MM.1S (cell line): Measurements from ENCODE around the gene SKIDA1.

Experiments
- DNase-seq: peaks from one replicate; pipeline ENCODE4 v3.0.0-alpha.2; 2015
- H2AFZ ChIP-seq: fragments of 300-600 bp; sonication (generic); 2 replicates; pipeline ENCODE4 v1.6.0; 2016; ENCODE audit warnings: antibody characterized with exemption, low read length
- H3F3A ChIP-seq: fragments of 300-600 bp; sonication (generic); 2 replicates; pipeline ENCODE4 v1.6.1; 2016; ENCODE audit warnings: mild to moderate bottlenecking, antibody characterized with exemption, low read length, moderate library complexity, mixed read lengths; ENCODE audit not compliant: insufficient read depth
- H3K27ac ChIP-seq: fragments of 300-600 bp; sonication (generic); 2 replicates; pipeline ENCODE4 v1.5.1; 2016; ENCODE audit warnings: mild to moderate bottlenecking, low read length
- H3K27me3 ChIP-seq: fragments of 300-600 bp; sonication (generic); replicated peaks from 2 replicates; pipeline ENCODE4 v1.6.0; 2016; ENCODE audit warnings: low read length; ENCODE audit not compliant: insufficient read depth
- H3K36me3 ChIP-seq: fragments of 300-600 bp; sonication (generic); replicated peaks from 2 replicates; pipeline ENCODE4 v1.6.1; 2016; ENCODE audit warnings: mild to moderate bottlenecking, low read length, mixed read lengths; ENCODE audit not compliant: insufficient read depth
- H3K4me1 ChIP-seq: fragments of 300-600 bp; sonication (generic); 2 replicates; pipeline ENCODE4 v1.6.1; 2016; ENCODE audit warnings: low read length, mixed read lengths
- H3K4me2 ChIP-seq: fragments of 300-600 bp; sonication (generic); 2 replicates; pipeline ENCODE4 v1.6.0; 2016; ENCODE audit warnings: low read depth, low read length
- H3K4me3 ChIP-seq: fragments of 300-600 bp; sonication (generic); 2 replicates; pipeline ENCODE4 v1.5.1; 2016; ENCODE audit warnings: low read length, mixed read lengths
- H3K79me2 ChIP-seq: fragments of 300-600 bp; sonication (generic); 2 replicates; pipeline ENCODE4 v1.6.1; 2016; ENCODE audit warnings: mixed run types, low read length, mixed read lengths
- H3K9ac ChIP-seq: fragments of 300-600 bp; sonication (generic); 2 replicates; pipeline ENCODE4 v1.6.1; 2016; ENCODE audit warnings: low read length, mixed read lengths
- H3K9me2 ChIP-seq: fragments of 300-600 bp; sonication (generic); replicated peaks from 2 replicates; pipeline ENCODE4 v1.6.1; 2016; ENCODE audit warnings: mild to moderate bottlenecking, low read length, mixed read lengths; ENCODE audit not compliant: insufficient read depth
- H3K9me3 ChIP-seq: fragments of 300-600 bp; sonication (generic); replicated peaks from 2 replicates; pipeline ENCODE4 v1.6.1; 2016; ENCODE audit warnings: mild to moderate bottlenecking, low read length, mixed read lengths; ENCODE audit not compliant: insufficient read depth
- H4K20me1 ChIP-seq: fragments of 300-600 bp; sonication (generic); 2 replicates; pipeline ENCODE4 v1.6.1; 2016; ENCODE audit warnings: mild to moderate bottlenecking, low read length, moderate library complexity, mixed read lengths; ENCODE audit not compliant: insufficient read depth
- EZH2 ChIP-seq: fragments of 300-600 bp; sonication (generic); optimal IDR thresholded peaks from 2 replicates; pipeline ENCODE3; 2017; ENCODE audit warnings: low read depth, mild to moderate bottlenecking, antibody characterized with exemption, low read length, mixed read lengths
- EZH2phosphoT487 ChIP-seq: fragments of 300-600 bp; sonication (generic); IDR thresholded peaks from 2 replicates; pipeline ENCODE4 v1.6.1; 2018; ENCODE audit warnings: antibody characterized with exemption, low read length
- TF ChIP-seq, protein P1 (sequence below): fragments of 300-600 bp; sonication (generic); IDR thresholded peaks from 2 replicates; pipeline ENCODE4 v1.5.1; 2016; ENCODE audit warnings: antibody characterized with exemption, low read length, mixed read lengths

SKIDA1 gene

DNA sequence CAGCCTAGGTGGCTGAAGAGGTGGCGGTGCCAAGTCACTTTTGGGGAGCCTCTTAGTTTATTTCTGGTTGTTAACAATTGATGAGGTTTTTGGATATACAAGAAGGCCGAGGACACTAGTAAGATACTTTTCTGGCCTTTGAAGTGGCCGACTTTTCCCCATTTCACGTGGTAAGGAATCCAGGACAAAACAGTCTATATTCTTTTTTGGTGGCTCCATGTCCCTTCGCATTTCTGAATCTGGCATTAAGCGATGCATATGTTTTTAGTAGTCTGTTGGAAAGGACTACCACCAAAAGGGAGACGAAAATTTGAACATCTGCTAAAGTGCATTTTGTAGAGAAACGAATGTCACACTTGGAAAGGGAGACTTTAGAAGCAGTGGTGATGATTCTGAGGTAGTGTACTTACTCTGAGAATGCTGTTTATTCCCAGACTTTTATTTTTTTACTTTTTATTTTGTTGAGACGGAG lies 10.0 kb upstream of the SKIDA1 start:
- peaks cover 5% of the 10 kb centered on the region for H3K36me3 ChIP-seq
- peak overlapping the region; percentile 57 for H3K4me2 ChIP-seq
- peak overlapping the region; percentile 29; the same call in 1 of the 2 replicates for H3K4me3 ChIP-seq
- H3K79me2 ChIP-seq = peaks cover 43% of the 10 kb centered on the region
- no peaks in the 10 kb centered on the region for H3K9me2 ChIP-seq
- peaks cover 5% of the 10 kb centered on the region; the same call in 1 of the 2 replicates for H3K27me3 ChIP-seq
- no peaks in the 10 kb centered on the region for H3K9me3 ChIP-seq
- no peak overlapping the region for H3K27ac ChIP-seq
- H3K4me1 ChIP-seq = peaks cover 11% of the 10 kb centered on the region
- TF ChIP-seq, protein P1, sequence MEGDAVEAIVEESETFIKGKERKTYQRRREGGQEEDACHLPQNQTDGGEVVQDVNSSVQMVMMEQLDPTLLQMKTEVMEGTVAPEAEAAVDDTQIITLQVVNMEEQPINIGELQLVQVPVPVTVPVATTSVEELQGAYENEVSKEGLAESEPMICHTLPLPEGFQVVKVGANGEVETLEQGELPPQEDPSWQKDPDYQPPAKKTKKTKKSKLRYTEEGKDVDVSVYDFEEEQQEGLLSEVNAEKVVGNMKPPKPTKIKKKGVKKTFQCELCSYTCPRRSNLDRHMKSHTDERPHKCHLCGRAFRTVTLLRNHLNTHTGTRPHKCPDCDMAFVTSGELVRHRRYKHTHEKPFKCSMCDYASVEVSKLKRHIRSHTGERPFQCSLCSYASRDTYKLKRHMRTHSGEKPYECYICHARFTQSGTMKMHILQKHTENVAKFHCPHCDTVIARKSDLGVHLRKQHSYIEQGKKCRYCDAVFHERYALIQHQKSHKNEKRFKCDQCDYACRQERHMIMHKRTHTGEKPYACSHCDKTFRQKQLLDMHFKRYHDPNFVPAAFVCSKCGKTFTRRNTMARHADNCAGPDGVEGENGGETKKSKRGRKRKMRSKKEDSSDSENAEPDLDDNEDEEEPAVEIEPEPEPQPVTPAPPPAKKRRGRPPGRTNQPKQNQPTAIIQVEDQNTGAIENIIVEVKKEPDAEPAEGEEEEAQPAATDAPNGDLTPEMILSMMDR = no peak
- TF ChIP-seq EZH2phosphoT487 (no peak), EZH2 (no peak)
- H3F3A ChIP-seq = peaks cover 3% of the 10 kb centered on the region; the same call in 1 of the 2 replicates
- H3K9ac ChIP-seq = no peak overlapping the region
- no peak for DNase-seq
- no peak overlapping the region for H2AFZ ChIP-seq
- no peaks in the 10 kb centered on the region for H4K20me1 ChIP-seq

- TF ChIP-seq EZH2phosphoT487 (no peak), EZH2 (no peak)
- TF ChIP-seq, protein P1 = no peak
- Histone ChIP-seq H3K27ac (peak overlapping the region; percentile 38; the same call in 1 of the 2 replicates), H3K4me1 (peaks cover 11% of the 10 kb centered on the region), H3K4me3 (peak overlapping the region; percentile 67), H3K79me2 (peaks cover 40% of the 10 kb centered on the region), H3K36me3 (peaks cover 5% of the 10 kb centered on the region), H2AFZ (no peak overlapping the region), H3K9me2 (no peaks in the 10 kb centered on the region), H4K20me1 (no peaks in the 10 kb centered on the region), H3K4me2 (peak overlapping the region; percentile 57), H3K27me3 (peaks cover 11% of the 10 kb centered on the region; the same call in 1 of the 2 replicates), H3K9me3 (no peaks in the 10 kb centered on the region), H3K9ac (peak overlapping the region; percentile 55; the same call in 1 of the 2 replicates), H3F3A (peaks cover 4% of the 10 kb centered on the region; the same call in 1 of the 2 replicates)
- DNase-seq = peak; percentile 66
Measured at GRCh38 chr10:21534604-21535493, 9.4 kb upstream of the SKIDA1 start.

- DNase-seq = no peak
- Histone ChIP-seq H3K9ac (peak overlapping the region; percentile 55; the same call in 1 of the 2 replicates), H3K27me3 (peaks cover 11% of the 10 kb centered on the region; the same call in 1 of the 2 replicates), H3K27ac (peak overlapping the region; percentile 38; the same call in 1 of the 2 replicates), H3K4me3 (peak overlapping the region; percentile 67), H4K20me1 (no peaks in the 10 kb centered on the region), H3K9me2 (no peaks in the 10 kb centered on the region), H3K4me2 (no peak overlapping the region), H3K36me3 (peaks cover 5% of the 10 kb centered on the region), H2AFZ (no peak overlapping the region), H3K4me1 (peaks cover 11% of the 10 kb centered on the region), H3F3A (peaks cover 4% of the 10 kb centered on the region; the same call in 1 of the 2 replicates), H3K9me3 (no peaks in the 10 kb centered on the region), H3K79me2 (peaks cover 40% of the 10 kb centered on the region)
- TF ChIP-seq EZH2 = no peak
- TF ChIP-seq, protein P1 = no peak
- TF ChIP-seq EZH2phosphoT487 = no peak
Measured at GRCh38 chr10:21534280-21534586, 8.8 kb upstream of the SKIDA1 start.
